Measurements from ENCODE around the gene FBXO39. TPM values are rescaled to one million over a fixed set of nuclear protein-coding genes. Genes with fewer than 3 reads are reported as not detected.

Gene FBXO39
- polyA plus RNA-seq, 4 donors = 0.10 to 0.32 (median 0.12) TPM

Other genes starting within 250 kb of the FBXO39 start
- gene PITPNM3, start 219.7 kb upstream of the FBXO39 start, polyA plus RNA-seq (ENCODE audit: insufficient read length in 4 of 4) = 10 to 100 TPM in 1 of 4 donors, 1 to 10 TPM in 3; 8.0 to 11.2 (median 9.1) TPM
- 10 to 100 TPM; 32.4 to 39.3 (median 37.6) TPM for gene KIAA0753, start 135.5 kb upstream of the FBXO39 start, polyA plus RNA-seq (ENCODE audit: insufficient read length in 4 of 4)
- 100 to 1,000 TPM in 1 of 4 donors, 10 to 100 TPM in 3; 81.8 to 101 (median 88.0) TPM for gene TXNDC17, start 135.2 kb upstream of the FBXO39 start, polyA plus RNA-seq (ENCODE audit: insufficient read length in 4 of 4)
- gene MED31, start 124.6 kb upstream of the FBXO39 start, polyA plus RNA-seq (ENCODE audit: insufficient read length in 4 of 4) = 10 to 100 TPM; 24.8 to 28.1 (median 26.3) TPM
- 10 to 100 TPM in 3 of 4 donors, 1 to 10 TPM in 1; 9.0 to 12.5 (median 11.3) TPM for gene C17orf100, start 124.5 kb upstream of the FBXO39 start, polyA plus RNA-seq (ENCODE audit: insufficient read length in 4 of 4)
- 1 to 10 TPM; 1.0 to 5.2 (median 2.8) TPM for gene SLC13A5, start 62.8 kb upstream of the FBXO39 start, polyA plus RNA-seq (ENCODE audit: insufficient read length in 4 of 4)
- gene XAF1, start 20.2 kb upstream of the FBXO39 start, polyA plus RNA-seq (ENCODE audit: insufficient read length in 4 of 4) = 10 to 100 TPM in 1 of 4 donors, 1 to 10 TPM in 3; 4.0 to 12.0 (median 8.2) TPM
- under 1 TPM; 0.42 to 0.97 (median 0.64) TPM for gene TEKT1, start 55.5 kb downstream of the FBXO39 start, polyA plus RNA-seq (ENCODE audit: insufficient read length in 4 of 4)
- 1 to 10 TPM; 1.2 to 3.3 (median 2.1) TPM for gene ALOX12, start 219.8 kb downstream of the FBXO39 start, polyA plus RNA-seq (ENCODE audit: insufficient read length in 4 of 4)
- gene RNASEK, start 236.4 kb downstream of the FBXO39 start, polyA plus RNA-seq (ENCODE audit: insufficient read length in 4 of 4) = 100 to 1,000 TPM; 174 to 227 (median 189) TPM
- gene BCL6B, start 246.8 kb downstream of the FBXO39 start, polyA plus RNA-seq (ENCODE audit: insufficient read length in 4 of 4) = 10 to 100 TPM; 25.7 to 30.7 (median 28.3) TPM